ENCODE data around the gene SHROOM1.
A peak's percentile ranks its signal among the peaks of the same experiment; 100 is the strongest.
"Not testable (repeated sequence)": the region's sequence is repeated elsewhere in the genome, so short reads cannot be mapped to it uniquely, and the experiment has no call there.

SHROOM1 gene

GRCh38 chr5:132867046-132867451 lies 36.6 kb upstream of the SHROOM1 start:
- H3K27ac ChIP-seq (ENCODE audit: low read length): peak overlapping the region; percentile 94
- peaks cover 5 to 12% of the 10 kb centered on the region in 2 donors for H3K4me1 ChIP-seq (ENCODE audit: control insufficient read depth in 1 of 2, insufficient read depth in 2 of 2, low read length in 2 of 2)
- no peaks in the 10 kb centered on the region for H3K9me3 ChIP-seq (ENCODE audit: control insufficient read depth in 1 of 2, low read length in 2 of 2)
- peaks cover 20 to 28% of the 10 kb centered on the region in 2 donors for H3K36me3 ChIP-seq (ENCODE audit: control insufficient read depth in 1 of 2, insufficient read depth in 2 of 2, low read length in 2 of 2)
- H3K4me3 ChIP-seq (ENCODE audit: low read depth in 1 of 2, low read length in 2 of 2): peak overlapping the region; percentile 89 to 96
- H3K27me3 ChIP-seq (ENCODE audit: low read depth, low read length): no peaks in the 10 kb centered on the region

GRCh38 chr5:132866342-132867045 lies 36.0 kb upstream of the SHROOM1 start, which contains the start of the genes GDF9 and UQCRQ:
Gene GDF9, minus strand, starts transcription at chr5:132866469. Its CDS starts 1,936 bp downstream, at chr5:132864533.
Gene UQCRQ, plus strand, starts transcription at chr5:132866642. Its CDS starts 240 bp downstream, at chr5:132866882.
- H3K9me3 ChIP-seq (ENCODE audit: control insufficient read depth in 1 of 2, low read length in 2 of 2): no peaks in the 10 kb centered on the region
- peak within 1 kb of the TSS; percentile 94 for H3K27ac ChIP-seq (ENCODE audit: low read length)
- peaks cover 15 to 28% of the 10 kb centered on the region in 2 donors for H3K36me3 ChIP-seq (ENCODE audit: control insufficient read depth in 1 of 2, insufficient read depth in 2 of 2, low read length in 2 of 2)
- H3K4me3 ChIP-seq (ENCODE audit: low read depth in 1 of 2, low read length in 2 of 2): peak within 1 kb of the TSS; percentile 89 to 96
- H3K27me3 ChIP-seq (ENCODE audit: low read depth, low read length): no peaks in the 10 kb centered on the region
- H3K4me1 ChIP-seq (ENCODE audit: control insufficient read depth in 1 of 2, insufficient read depth in 2 of 2, low read length in 2 of 2): peaks cover 5 to 12% of the 10 kb centered on the region in 2 donors

GRCh38 chr5:132865668-132866341 lies 35.4 kb upstream of the SHROOM1 start:
- no peaks in the 10 kb centered on the region for H3K9me3 ChIP-seq (ENCODE audit: control insufficient read depth in 1 of 2, low read length in 2 of 2)
- H3K36me3 ChIP-seq (ENCODE audit: control insufficient read depth in 1 of 2, insufficient read depth in 2 of 2, low read length in 2 of 2): peaks cover 15 to 24% of the 10 kb centered on the region in 2 donors
- H3K4me3 ChIP-seq (ENCODE audit: low read depth in 1 of 2, low read length in 2 of 2): peak overlapping the region; percentile 89 to 96
- no peaks in the 10 kb centered on the region for H3K27me3 ChIP-seq (ENCODE audit: low read depth, low read length)
- H3K4me1 ChIP-seq (ENCODE audit: control insufficient read depth in 1 of 2, insufficient read depth in 2 of 2, low read length in 2 of 2): peaks cover 5 to 12% of the 10 kb centered on the region in 2 donors
- H3K27ac ChIP-seq (ENCODE audit: low read length): peak overlapping the region; percentile 94

DNA sequence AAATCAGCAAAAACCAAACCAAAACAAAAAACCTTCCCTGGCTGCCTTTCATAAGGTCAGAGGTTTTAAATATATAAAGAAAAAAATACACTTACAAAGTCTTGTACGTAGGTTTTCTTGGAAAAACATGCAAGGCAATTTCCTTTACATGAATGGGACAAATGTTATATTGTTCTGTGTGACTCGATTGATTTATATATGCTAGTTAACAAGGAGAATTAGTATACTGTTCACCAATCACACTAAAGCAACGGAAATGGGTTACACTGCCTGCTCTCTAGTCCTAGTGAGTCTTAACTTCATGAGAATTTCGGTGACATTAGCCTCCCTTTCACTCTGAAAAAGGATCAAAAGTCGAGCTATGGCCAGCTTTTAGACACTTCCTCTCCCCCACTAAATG lies 30.3 kb upstream of the SHROOM1 start:
- no peak overlapping the region for H3K4me3 ChIP-seq (ENCODE audit: low read depth in 1 of 2, low read length in 2 of 2)
- no peaks in the 10 kb centered on the region for H3K9me3 ChIP-seq (ENCODE audit: control insufficient read depth in 1 of 2, low read length in 2 of 2)
- no peaks in the 10 kb centered on the region for H3K36me3 ChIP-seq (ENCODE audit: control insufficient read depth in 1 of 2, insufficient read depth in 2 of 2, low read length in 2 of 2)
- H3K27ac ChIP-seq (ENCODE audit: low read length): no peak overlapping the region
- no peaks in the 10 kb centered on the region for H3K27me3 ChIP-seq (ENCODE audit: low read depth, low read length)
- H3K4me1 ChIP-seq (ENCODE audit: control insufficient read depth in 1 of 2, insufficient read depth in 2 of 2, low read length in 2 of 2): no peaks in the 10 kb centered on the region

DNA sequence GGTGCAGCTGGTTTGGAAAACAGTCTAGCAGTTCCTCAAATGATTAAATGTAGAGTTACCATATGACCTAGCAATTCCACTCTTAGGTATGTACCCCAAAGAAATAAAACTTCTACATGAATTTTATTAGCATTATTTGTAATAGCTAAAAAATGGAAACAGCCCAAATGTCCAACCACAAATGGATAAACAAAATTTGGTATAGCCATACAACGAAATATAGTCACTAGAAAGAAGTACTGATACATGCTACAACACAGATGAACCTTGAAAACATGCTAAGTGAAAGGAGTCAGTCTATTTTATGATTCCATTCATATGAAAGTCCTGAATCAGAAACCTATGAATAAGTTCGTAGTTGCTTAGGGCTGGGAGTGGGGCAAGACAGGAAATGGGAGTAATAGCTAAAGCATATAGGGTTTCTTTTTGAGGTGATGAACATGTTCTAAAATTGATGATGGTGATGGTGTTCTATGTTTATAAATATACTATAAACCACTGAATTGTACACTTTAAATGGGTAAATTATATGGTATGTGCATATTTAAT lies 29.5 kb upstream of the SHROOM1 start:
- no peaks in the 10 kb centered on the region for H3K36me3 ChIP-seq (ENCODE audit: control insufficient read depth in 1 of 2, insufficient read depth in 2 of 2, low read length in 2 of 2)
- no peaks in the 10 kb centered on the region for H3K9me3 ChIP-seq (ENCODE audit: control insufficient read depth in 1 of 2, low read length in 2 of 2)
- no peaks in the 10 kb centered on the region for H3K27me3 ChIP-seq (ENCODE audit: low read depth, low read length)
- H3K4me1 ChIP-seq (ENCODE audit: control insufficient read depth in 1 of 2, insufficient read depth in 2 of 2, low read length in 2 of 2): no peaks in the 10 kb centered on the region
- H3K4me3 ChIP-seq (ENCODE audit: low read depth in 1 of 2, low read length in 2 of 2): no peak overlapping the region
- no peak overlapping the region for H3K27ac ChIP-seq (ENCODE audit: low read length)

DNA sequence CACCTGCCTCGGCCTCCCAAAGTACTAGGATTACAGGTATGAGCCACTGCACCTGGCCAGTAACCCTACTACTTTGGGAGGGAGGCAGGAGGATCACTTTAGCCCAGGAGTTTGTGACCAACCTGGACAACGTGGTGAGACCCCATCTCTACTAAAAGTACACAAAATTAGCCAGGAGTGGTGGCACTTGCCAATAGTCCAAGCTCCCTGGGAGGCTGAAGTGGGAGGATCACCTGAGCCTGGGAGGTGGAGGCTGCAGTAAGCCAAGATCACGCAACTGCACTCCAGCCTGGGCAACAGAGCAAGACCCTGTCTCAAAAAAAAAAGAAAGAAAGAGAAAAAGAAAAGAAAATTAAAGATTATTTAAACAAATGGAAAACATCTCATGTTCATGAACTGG lies 25.6 kb upstream of the SHROOM1 start:
- H3K4me3 ChIP-seq (ENCODE audit: low read depth in 1 of 2, low read length in 2 of 2): no peak overlapping the region
- H3K36me3 ChIP-seq (ENCODE audit: control insufficient read depth in 1 of 2, insufficient read depth in 2 of 2, low read length in 2 of 2): no peaks in the 10 kb centered on the region
- no peak overlapping the region for H3K27ac ChIP-seq (ENCODE audit: low read length)
- H3K4me1 ChIP-seq (ENCODE audit: control insufficient read depth in 1 of 2, insufficient read depth in 2 of 2, low read length in 2 of 2): no peaks in the 10 kb centered on the region
- no peaks in the 10 kb centered on the region for H3K9me3 ChIP-seq (ENCODE audit: control insufficient read depth in 1 of 2, low read length in 2 of 2)
- no peaks in the 10 kb centered on the region for H3K27me3 ChIP-seq (ENCODE audit: low read depth, low read length)

GRCh38 chr5:132854992-132855391 lies 24.5 kb upstream of the SHROOM1 start:
- not testable (repeated sequence) for H3K27ac ChIP-seq (ENCODE audit: low read length); H3K4me3 ChIP-seq (ENCODE audit: low read depth in 1 of 2, low read length in 2 of 2); H3K9me3 ChIP-seq (ENCODE audit: control insufficient read depth in 1 of 2, low read length in 2 of 2); H3K27me3 ChIP-seq (ENCODE audit: low read depth, low read length); H3K36me3 ChIP-seq (ENCODE audit: control insufficient read depth in 1 of 2, insufficient read depth in 2 of 2, low read length in 2 of 2); H3K4me1 ChIP-seq (ENCODE audit: control insufficient read depth in 1 of 2, insufficient read depth in 2 of 2, low read length in 2 of 2)

GRCh38 chr5:132854301-132854700 lies 23.9 kb upstream of the SHROOM1 start:
- no peaks in the 10 kb centered on the region for H3K4me1 ChIP-seq (ENCODE audit: control insufficient read depth in 1 of 2, insufficient read depth in 2 of 2, low read length in 2 of 2)
- H3K36me3 ChIP-seq (ENCODE audit: control insufficient read depth in 1 of 2, insufficient read depth in 2 of 2, low read length in 2 of 2): no peaks in the 10 kb centered on the region
- H3K4me3 ChIP-seq (ENCODE audit: low read depth in 1 of 2, low read length in 2 of 2): no peak overlapping the region
- no peaks in the 10 kb centered on the region for H3K9me3 ChIP-seq (ENCODE audit: control insufficient read depth in 1 of 2, low read length in 2 of 2)
- H3K27me3 ChIP-seq (ENCODE audit: low read depth, low read length): no peaks in the 10 kb centered on the region
- H3K27ac ChIP-seq (ENCODE audit: low read length): no peak overlapping the region

DNA sequence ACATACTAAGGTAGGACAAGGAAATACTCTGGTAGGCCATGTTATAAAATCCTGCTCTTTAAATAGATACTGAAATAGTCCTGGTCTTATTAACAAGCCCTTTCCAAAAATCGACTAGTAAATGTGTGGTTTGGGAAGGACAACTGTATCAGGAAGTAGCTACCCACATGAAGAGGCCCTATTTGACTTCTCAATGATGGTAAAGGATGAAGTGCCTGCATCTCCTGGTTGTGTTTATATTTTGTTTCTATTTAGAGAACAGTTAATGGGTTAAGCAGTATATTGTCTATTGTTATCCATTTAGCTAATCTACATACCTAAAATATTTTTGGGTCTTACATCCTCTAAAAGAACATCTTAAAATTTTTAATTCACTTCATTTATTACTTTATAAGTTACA lies 23.3 kb upstream of the SHROOM1 start:
- H3K27me3 ChIP-seq (ENCODE audit: low read depth, low read length): no peaks in the 10 kb centered on the region
- no peaks in the 10 kb centered on the region for H3K9me3 ChIP-seq (ENCODE audit: control insufficient read depth in 1 of 2, low read length in 2 of 2)
- H3K4me3 ChIP-seq (ENCODE audit: low read depth in 1 of 2, low read length in 2 of 2): no peak overlapping the region
- H3K36me3 ChIP-seq (ENCODE audit: control insufficient read depth in 1 of 2, insufficient read depth in 2 of 2, low read length in 2 of 2): no peaks in the 10 kb centered on the region
- H3K27ac ChIP-seq (ENCODE audit: low read length): no peak overlapping the region
- no peaks in the 10 kb centered on the region for H3K4me1 ChIP-seq (ENCODE audit: control insufficient read depth in 1 of 2, insufficient read depth in 2 of 2, low read length in 2 of 2)

DNA sequence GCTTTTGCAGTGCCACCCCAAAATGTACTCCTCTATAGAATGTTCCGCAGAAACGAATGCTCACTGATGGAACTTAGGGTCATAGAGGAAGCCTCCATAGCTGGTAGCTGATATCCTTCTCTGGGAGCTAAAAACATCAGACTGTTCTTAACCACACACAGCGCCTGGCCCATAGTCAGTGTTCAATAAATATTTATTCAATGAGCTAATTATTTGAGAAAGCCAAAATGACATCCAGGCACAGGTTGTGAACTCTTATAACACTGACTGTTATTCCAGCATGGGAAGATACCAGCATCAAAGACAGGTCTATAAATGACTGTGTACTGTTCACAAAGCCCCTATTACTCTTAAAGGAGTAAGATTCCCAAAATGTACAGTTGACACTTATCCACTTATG lies 22.9 kb upstream of the SHROOM1 start:
- Histone ChIP-seq H3K27me3 (ENCODE audit: low read depth, low read length) (no peaks in the 10 kb centered on the region), H3K36me3 (ENCODE audit: control insufficient read depth in 1 of 2, insufficient read depth in 2 of 2, low read length in 2 of 2) (no peaks in the 10 kb centered on the region), H3K4me1 (ENCODE audit: control insufficient read depth in 1 of 2, insufficient read depth in 2 of 2, low read length in 2 of 2) (no peaks in the 10 kb centered on the region), H3K4me3 (ENCODE audit: low read depth in 1 of 2, low read length in 2 of 2) (no peak overlapping the region), H3K27ac (ENCODE audit: low read length) (no peak overlapping the region), H3K9me3 (ENCODE audit: control insufficient read depth in 1 of 2, low read length in 2 of 2) (no peaks in the 10 kb centered on the region)

GRCh38 chr5:132850066-132850465 lies 19.6 kb upstream of the SHROOM1 start:
- Histone ChIP-seq H3K36me3 (ENCODE audit: control insufficient read depth in 1 of 2, insufficient read depth in 2 of 2, low read length in 2 of 2) (no peaks in the 10 kb centered on the region), H3K4me3 (ENCODE audit: low read depth in 1 of 2, low read length in 2 of 2) (no peak overlapping the region), H3K9me3 (ENCODE audit: control insufficient read depth in 1 of 2, low read length in 2 of 2) (no peaks in the 10 kb centered on the region), H3K27me3 (ENCODE audit: low read depth, low read length) (no peaks in the 10 kb centered on the region), H3K4me1 (ENCODE audit: control insufficient read depth in 1 of 2, insufficient read depth in 2 of 2, low read length in 2 of 2) (no peaks in the 10 kb centered on the region), H3K27ac (ENCODE audit: low read length) (no peak overlapping the region)

Measured in muscle layer of duodenum (tissue), 2 donors.